GM18870 (cell line): ENCODE measurements around the gene JMY.

Experiments
- ATAC-seq: cut with Tn5 transposase; IDR thresholded peaks from one replicate; pipeline ENCODE4 v1.9.1; 2021; ENCODE audit warnings: moderate library complexity; ENCODE audit not compliant: unreplicated experiment

JMY gene

GRCh38 chr5:79285285-79285684, 49.4 kb downstream of the JMY start:
- ATAC-seq: no peak

GRCh38 chr5:79285833-79286232, 49.9 kb downstream of the JMY start:
- ATAC-seq: no peak

- ATAC-seq: no peak
Observed at GRCh38 chr5:79287380-79287779, 51.4 kb downstream of the JMY start.

- no peak for ATAC-seq
Observed at GRCh38 chr5:79287907-79288306, 52.0 kb downstream of the JMY start.

GRCh38 chr5:79295029-79295428, 59.1 kb downstream of the JMY start:
- ATAC-seq: no peak

GRCh38 chr5:79297661-79298060, 61.7 kb downstream of the JMY start:
- ATAC-seq: no peak

GRCh38 chr5:79301046-79301712, 65.2 kb downstream of the JMY start:
- no peak for ATAC-seq

- no peak for ATAC-seq
Observed at GRCh38 chr5:79302454-79302853, 66.5 kb downstream of the JMY start.

- ATAC-seq: no peak
Observed at GRCh38 chr5:79305706-79306105, 69.8 kb downstream of the JMY start.

- ATAC-seq: no peak
Observed at GRCh38 chr5:79318935-79319614, 83.1 kb downstream of the JMY start.

- no peak for ATAC-seq
Observed at GRCh38 chr5:79329453-79329852, 93.5 kb downstream of the JMY start.

GRCh38 chr5:79330071-79330470, 94.1 kb downstream of the JMY start:
- no peak for ATAC-seq

GRCh38 chr5:79333852-79334557, 98.1 kb downstream of the JMY start:
- ATAC-seq: no peak

- ATAC-seq: no peak
Observed at GRCh38 chr5:79346420-79346824, 110.5 kb downstream of the JMY start.

- ATAC-seq: no peak
Observed at GRCh38 chr5:79349047-79349446, 113.1 kb downstream of the JMY start.

- ATAC-seq: no peak
Observed at GRCh38 chr5:79349881-79350280, 114.0 kb downstream of the JMY start.

- ATAC-seq: no peak
Observed at GRCh38 chr5:79357398-79357797, 121.5 kb downstream of the JMY start.
